ENCODE measurements around the gene TMC7.

Gene TMC7

GRCh38 chr16:19090916-19091315, 107.2 kb downstream of the TMC7 start:
- Histone ChIP-seq H3K27me3 (replicated peaks; ENCODE audit: insufficient read depth, low read length) (no peaks in the 10 kb centered on the region), H3K4me2 (ENCODE audit: low read depth, low read length) (no peak overlapping the region), H3K27ac (ENCODE audit: low read length) (no peak overlapping the region), H3K79me2 (ENCODE audit: low read length) (no peaks in the 10 kb centered on the region), H3K9me3 (replicated peaks; ENCODE audit: insufficient read depth, low read length) (no peaks in the 10 kb centered on the region), H2AFZ (ENCODE audit: low read length) (no peak overlapping the region), H4K20me1 (ENCODE audit: insufficient read depth, low read length) (no peaks in the 10 kb centered on the region), H3K9ac (ENCODE audit: low read length) (no peak overlapping the region), H3K4me1 (ENCODE audit: low read length) (no peaks in the 10 kb centered on the region), H3K9me2 (replicated peaks; ENCODE audit: insufficient read depth, low read length) (no peaks in the 10 kb centered on the region), H3K36me3 (replicated peaks; ENCODE audit: insufficient read depth, low read length) (no peaks in the 10 kb centered on the region), H3F3A (ENCODE audit: insufficient read depth, low read length) (no peaks in the 10 kb centered on the region), H3K4me3 (ENCODE audit: low read length) (no peak overlapping the region)
- no peak for TF ChIP-seq CTCF (IDR thresholded peaks at IDR 0.05; ENCODE audit: low read length)
- TF ChIP-seq EZH2phosphoT487 (IDR thresholded peaks at IDR 0.05; ENCODE audit: low read length) = no peak
- TF ChIP-seq EZH2 (optimal IDR thresholded peaks at IDR 0.05; ENCODE audit: low read depth, low read length) = no peak
- DNase-seq = no peak

GRCh38 chr16:19092653-19093410, 109.1 kb downstream of the TMC7 start:
- Histone ChIP-seq H3K4me3 (ENCODE audit: low read length) (no peak overlapping the region), H3K79me2 (ENCODE audit: low read length) (no peaks in the 10 kb centered on the region)

GRCh38 chr16:19093631-19094541, 110.2 kb downstream of the TMC7 start:
- Histone ChIP-seq H3K27ac (ENCODE audit: low read length) (no peak overlapping the region), H3K4me2 (ENCODE audit: low read depth, low read length) (no peak overlapping the region)

More at GRCh38 chr16:19092653-19093410, 109.1 kb downstream of the TMC7 start:
- H3K36me3 ChIP-seq (replicated peaks; ENCODE audit: insufficient read depth, low read length) = no peaks in the 10 kb centered on the region
- no peak overlapping the region for H3K4me2 ChIP-seq (ENCODE audit: low read depth, low read length)
- no peak overlapping the region for H3K9ac ChIP-seq (ENCODE audit: low read length)
- no peak overlapping the region for H2AFZ ChIP-seq (ENCODE audit: low read length)
- no peaks in the 10 kb centered on the region for H4K20me1 ChIP-seq (ENCODE audit: insufficient read depth, low read length)
- no peak for TF ChIP-seq CTCF (IDR thresholded peaks at IDR 0.05; ENCODE audit: low read length)
- no peak for TF ChIP-seq EZH2 (optimal IDR thresholded peaks at IDR 0.05; ENCODE audit: low read depth, low read length)
- no peak for TF ChIP-seq EZH2phosphoT487 (IDR thresholded peaks at IDR 0.05; ENCODE audit: low read length)
- H3K9me3 ChIP-seq (replicated peaks; ENCODE audit: insufficient read depth, low read length) = no peaks in the 10 kb centered on the region
- H3F3A ChIP-seq (ENCODE audit: insufficient read depth, low read length) = no peaks in the 10 kb centered on the region
- H3K27ac ChIP-seq (ENCODE audit: low read length) = no peak overlapping the region
- DNase-seq = no peak
- H3K4me1 ChIP-seq (ENCODE audit: low read length) = no peaks in the 10 kb centered on the region
- no peaks in the 10 kb centered on the region for H3K9me2 ChIP-seq (replicated peaks; ENCODE audit: insufficient read depth, low read length)
- H3K27me3 ChIP-seq (replicated peaks; ENCODE audit: insufficient read depth, low read length) = no peaks in the 10 kb centered on the region

More at GRCh38 chr16:19093631-19094541, 110.2 kb downstream of the TMC7 start:
- Histone ChIP-seq H3K4me1 (ENCODE audit: low read length) (no peaks in the 10 kb centered on the region), H3K79me2 (ENCODE audit: low read length) (no peaks in the 10 kb centered on the region), H3K9ac (ENCODE audit: low read length) (no peak overlapping the region), H3K27me3 (replicated peaks; ENCODE audit: insufficient read depth, low read length) (no peaks in the 10 kb centered on the region), H3K9me2 (replicated peaks; ENCODE audit: insufficient read depth, low read length) (no peaks in the 10 kb centered on the region), H3K9me3 (replicated peaks; ENCODE audit: insufficient read depth, low read length) (no peaks in the 10 kb centered on the region), H3K36me3 (replicated peaks; ENCODE audit: insufficient read depth, low read length) (no peaks in the 10 kb centered on the region), H4K20me1 (ENCODE audit: insufficient read depth, low read length) (no peaks in the 10 kb centered on the region), H2AFZ (ENCODE audit: low read length) (no peak overlapping the region), H3K4me3 (ENCODE audit: low read length) (no peak overlapping the region), H3F3A (ENCODE audit: insufficient read depth, low read length) (no peaks in the 10 kb centered on the region)
- no peak for DNase-seq
- no peak for TF ChIP-seq EZH2 (optimal IDR thresholded peaks at IDR 0.05; ENCODE audit: low read depth, low read length)
- TF ChIP-seq CTCF (IDR thresholded peaks at IDR 0.05; ENCODE audit: low read length) = no peak
- no peak for TF ChIP-seq EZH2phosphoT487 (IDR thresholded peaks at IDR 0.05; ENCODE audit: low read length)
